NCI-H1930 (cell line): Measurements from ENCODE around the gene C4orf36.

ENCODE experiments used
- DNase-seq, 2 experiments: peaks; one replicate each; lab custom pipeline; 2025; lab: John Stamatoyannopoulos, UW

The C4orf36 gene, protein sequence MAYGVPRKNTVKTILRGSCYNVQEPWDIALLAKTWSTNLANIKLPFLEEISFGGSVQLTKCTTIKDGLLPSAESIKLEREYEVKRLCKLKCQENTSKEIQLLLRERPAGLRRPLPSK

DNA sequence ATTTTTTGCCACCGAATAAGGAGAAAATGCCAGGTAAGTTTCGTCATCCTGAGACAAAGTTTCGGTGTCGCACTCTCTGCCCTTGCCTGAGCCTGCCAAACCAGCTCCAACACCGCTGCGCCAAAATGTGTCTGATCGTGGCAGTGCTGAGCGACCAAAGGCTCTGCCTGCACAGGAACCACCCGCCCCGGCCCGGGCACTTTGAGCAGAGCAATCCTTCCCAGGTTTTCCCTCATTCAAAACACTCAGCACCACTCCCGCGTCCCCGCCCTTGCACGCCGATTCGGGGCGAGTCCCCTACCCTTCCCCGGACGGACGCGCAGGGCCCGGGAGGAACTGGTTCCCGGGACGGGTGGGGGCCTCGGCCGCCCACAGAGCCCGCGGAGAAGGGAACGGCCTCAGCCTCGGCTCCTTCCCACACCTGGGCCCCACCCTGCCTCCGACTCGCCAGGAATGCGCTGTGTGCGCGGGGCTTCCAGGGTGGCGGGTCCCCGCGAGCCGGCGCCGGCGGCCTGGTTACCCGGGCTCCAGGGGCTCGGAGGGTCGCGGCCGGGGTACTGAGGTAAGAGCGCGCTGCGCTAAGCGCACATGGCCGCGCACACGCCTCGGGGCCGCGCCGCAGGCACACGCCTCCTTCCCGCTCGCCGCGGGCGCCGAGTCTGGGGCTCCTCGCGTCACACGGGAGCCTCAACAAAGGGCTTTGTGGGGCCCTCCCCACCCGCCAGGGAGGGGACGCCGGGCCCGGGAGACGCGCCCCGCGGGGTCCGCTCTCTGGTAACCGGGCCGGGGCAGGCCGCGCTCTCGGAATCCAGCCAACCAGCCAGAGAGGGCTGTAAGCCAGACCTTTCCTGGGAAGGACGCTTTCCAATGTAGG lies at the start of gene C4orf36:
TSS of gene C4orf36 (minus strand) at position 661 of the 874 bp plus-strand sequence. CDS start 902 bp downstream, outside the sequence.
- DNase-seq, result peak; percentile 39 to 51

DNA sequence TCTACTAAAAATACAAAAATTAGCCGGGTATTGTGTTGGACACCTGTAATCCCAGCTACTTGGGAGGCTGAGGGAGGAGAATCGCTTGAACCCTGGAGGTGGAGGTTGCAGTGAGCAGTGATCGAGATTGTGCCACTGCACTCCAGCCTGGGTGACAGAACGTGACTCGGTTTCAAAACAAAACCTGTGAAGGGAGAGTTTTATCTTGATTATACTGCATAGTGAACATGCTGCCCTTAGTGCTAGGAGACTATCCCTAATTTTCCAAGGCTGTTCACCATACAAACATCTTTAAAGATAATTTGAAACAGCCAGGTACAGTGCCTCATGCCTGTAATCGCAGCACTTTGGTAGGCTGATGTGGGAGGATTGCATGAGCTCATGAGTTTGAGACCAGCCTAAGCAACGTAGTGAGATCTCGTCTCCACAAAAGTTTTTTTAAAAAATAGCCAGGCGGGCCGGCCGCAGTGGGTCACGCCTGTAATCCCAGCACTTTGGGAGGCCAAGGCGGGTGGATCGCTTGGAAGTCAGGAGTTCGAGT lies 48.8 kb upstream of the C4orf36 start:
- DNase-seq, result no peak

DNA sequence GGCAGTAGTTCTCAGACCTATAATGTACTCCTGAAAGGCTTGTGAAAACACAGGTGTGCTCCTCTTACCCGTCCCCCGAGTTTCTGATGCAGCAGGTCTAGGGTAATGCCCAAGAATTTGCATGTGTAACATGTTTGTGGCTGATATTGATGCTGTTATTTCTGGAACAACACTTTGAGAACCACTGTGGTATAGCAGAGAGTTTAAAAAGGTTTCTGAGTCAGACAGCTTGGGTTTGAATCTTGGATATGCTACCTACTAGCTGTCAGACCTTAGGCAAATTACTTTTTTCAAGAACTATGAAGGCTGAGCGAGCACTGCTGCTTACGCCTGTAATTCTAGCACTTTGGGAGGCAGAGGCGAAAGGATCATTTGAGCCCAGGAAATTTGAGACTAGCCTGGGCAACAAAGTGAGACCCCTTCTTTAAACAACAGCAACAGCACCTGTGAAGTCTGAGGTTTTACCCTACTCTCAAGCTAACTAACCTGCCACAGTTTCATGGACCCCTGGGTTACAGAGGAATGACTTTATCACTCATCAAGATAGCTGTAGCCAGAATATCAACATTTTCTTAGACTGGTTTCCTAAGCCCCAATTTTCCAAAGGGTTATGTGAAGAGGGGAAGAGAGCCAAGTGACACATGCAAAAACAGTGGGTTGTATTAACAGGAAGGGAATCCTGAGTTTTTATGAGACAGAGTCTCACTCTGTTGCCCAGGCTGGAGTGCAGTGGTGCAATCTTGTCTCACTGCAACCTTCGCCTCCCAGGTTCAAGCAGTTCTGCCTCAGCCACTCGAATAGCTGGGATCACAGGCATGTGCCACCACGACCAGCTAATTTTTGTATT lies 47.7 kb upstream of the C4orf36 start:
- no peak for DNase-seq

DNA sequence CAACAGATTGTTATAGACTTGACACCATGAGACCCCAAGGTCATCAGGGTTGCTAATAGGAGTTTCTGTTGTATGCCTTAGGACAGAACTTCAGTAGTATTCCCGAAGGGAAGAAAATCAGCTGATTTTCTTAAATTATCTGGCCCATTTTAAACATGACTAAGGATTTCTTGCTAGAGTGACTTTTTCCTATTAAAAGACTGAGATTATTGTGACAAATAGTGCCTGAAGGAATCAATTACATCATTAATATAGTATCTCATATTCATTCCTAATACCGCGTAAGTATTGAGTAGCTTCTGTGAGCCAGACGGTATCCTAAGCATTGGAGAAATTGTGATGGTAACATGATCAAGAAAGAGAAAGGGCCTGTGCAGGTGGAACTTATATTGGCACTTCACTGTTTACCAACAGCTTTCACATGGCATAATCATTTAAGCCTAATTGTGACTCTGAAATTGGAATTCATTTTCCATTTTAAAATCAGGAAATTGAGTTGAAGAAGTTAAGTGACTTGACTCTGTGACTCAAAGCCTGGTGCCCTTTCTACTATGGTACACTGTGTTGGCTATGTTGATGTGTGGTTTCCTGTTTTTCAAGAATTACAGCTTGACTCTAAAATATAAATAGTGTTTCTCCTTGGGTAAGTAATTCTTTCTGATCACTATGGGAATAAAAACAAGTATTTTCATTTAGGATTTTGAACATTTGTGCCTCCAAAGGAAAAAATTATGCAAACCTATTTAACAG lies 46.7 kb upstream of the C4orf36 start:
- DNase-seq, result no peak

DNA sequence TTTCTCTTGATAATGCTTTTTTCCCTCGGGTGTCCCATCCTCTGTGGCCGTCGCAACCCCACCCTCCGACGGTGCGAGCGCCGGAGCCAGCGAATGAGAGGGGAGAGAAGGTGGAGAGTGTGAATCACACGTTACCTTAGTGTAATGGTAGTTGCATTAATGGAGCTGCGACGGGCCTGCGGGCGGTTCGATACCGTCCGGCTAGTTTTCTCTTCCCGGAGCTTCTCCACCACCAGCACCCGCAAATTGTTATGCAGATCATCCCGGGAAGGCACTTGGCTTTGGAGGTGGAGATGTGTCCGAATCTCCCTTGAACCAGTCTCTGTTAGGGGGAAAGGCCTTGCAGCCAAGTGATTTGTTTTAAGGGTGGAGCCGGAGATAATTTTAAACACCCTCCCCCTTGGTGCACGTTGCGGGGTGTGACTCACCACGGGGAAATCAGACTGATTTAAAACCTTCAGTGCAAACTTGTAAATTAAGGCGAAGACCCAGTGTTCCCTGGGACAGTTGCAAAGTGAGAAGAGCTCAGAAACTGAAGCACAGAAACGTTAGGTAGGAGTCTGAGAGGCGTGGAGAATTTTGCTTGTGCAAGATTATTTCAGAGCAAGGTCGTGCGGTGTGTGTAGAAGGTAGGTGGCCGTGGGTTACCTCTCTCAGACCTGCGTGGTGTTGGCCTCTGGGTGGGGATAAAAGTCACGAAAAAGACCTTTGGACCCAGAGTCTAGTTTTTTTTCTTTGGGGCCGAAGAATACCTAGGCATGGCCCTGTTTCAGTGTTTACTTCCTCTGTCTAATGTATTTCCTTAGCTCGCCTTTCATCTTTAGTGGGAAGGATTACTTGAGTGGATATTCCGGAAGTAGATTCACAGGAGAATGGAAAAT lies 43.9 kb upstream of the C4orf36 start:
- no peak for DNase-seq

DNA sequence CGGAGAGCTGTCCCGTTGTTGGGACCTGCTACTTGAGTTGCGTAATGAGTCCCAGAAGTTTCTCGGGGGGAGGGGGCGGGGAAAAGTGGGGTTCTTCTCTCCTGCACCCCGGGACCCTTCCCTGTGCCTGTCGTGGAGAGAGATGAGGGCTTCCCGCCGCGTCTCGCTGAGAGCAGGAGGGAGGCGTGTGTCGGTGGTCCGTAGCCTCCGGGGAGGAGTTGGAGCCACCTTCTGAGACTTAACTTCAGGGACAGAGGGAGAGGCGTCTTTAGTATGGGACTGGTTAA lies 43.3 kb upstream of the C4orf36 start:
- no peak for DNase-seq

DNA sequence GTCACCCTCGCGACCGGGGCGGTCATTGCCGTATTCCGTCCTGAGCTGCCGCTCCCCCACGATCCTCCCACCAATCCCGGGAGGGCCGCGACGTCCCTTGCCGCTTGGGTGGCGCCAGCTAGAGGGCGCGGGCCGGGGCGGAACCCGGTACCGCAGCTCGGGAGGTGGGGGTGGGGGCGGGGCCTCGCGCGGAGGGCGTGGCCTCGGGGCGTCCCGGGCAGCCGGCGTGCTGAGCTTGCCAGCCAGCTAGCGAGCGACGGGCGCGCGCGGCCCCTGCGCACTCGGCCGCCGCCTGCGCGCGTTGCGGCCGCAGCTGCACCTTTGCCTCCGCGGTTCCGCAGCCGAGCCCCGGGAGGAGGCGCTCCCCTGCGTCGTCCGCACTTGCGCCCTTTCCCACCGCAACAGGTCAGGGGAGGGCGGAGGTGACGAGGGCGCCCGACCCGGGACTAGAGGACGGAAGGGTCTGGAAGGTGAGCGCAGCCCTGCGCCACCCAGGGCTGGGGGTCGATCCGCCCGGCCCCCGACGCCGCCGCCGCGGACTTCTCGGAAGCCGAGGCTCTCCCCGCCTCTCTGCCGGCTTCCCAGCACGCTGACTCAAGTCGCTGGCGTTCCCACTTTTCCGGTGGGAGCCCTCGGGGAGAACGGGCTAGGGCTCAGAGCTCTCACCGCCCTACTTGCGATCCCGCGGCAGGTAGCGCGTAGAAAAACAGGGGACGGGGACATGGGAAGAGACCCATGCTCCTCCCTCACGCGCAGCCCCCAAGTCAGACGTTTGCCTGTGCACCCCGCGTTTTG lies 42.7 kb upstream of the C4orf36 start, which contains the start of gene AFF1:
TSS of gene AFF1 (plus strand) at position 241 of the 795 bp plus-strand sequence. CDS start 13,523 bp downstream, outside the sequence.
- peak; percentile 83 to 90 for DNase-seq

DNA sequence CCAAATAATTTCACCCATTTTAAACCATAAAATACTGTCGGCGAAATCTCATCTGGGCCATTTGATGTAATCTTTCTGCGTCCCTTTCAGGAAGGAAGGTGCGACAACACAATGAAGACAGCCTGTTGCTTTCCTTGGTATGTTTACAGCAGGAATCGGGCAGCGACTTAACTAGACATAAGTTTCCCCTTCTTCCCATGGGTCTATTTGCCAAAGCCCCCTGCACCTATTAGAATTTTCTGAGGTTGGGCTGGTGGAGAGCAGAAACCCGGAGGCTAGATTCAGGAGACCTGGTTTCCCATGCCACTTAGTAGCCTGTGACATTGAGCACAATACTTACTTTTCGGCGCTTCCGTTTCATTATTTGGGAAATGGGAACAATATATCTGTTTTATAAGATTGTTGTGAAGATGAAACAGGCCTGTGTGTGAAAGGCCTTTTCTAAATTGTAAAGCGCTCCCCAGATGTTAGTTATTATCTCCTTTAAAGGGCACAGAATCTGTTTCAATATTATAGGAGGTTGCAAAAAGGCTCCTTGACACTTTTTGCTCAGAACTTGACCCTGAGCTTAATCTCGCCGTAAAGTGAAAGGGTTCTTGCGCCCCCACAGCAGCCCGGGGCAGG lies 42.0 kb upstream of the C4orf36 start:
- no peak for DNase-seq

DNA sequence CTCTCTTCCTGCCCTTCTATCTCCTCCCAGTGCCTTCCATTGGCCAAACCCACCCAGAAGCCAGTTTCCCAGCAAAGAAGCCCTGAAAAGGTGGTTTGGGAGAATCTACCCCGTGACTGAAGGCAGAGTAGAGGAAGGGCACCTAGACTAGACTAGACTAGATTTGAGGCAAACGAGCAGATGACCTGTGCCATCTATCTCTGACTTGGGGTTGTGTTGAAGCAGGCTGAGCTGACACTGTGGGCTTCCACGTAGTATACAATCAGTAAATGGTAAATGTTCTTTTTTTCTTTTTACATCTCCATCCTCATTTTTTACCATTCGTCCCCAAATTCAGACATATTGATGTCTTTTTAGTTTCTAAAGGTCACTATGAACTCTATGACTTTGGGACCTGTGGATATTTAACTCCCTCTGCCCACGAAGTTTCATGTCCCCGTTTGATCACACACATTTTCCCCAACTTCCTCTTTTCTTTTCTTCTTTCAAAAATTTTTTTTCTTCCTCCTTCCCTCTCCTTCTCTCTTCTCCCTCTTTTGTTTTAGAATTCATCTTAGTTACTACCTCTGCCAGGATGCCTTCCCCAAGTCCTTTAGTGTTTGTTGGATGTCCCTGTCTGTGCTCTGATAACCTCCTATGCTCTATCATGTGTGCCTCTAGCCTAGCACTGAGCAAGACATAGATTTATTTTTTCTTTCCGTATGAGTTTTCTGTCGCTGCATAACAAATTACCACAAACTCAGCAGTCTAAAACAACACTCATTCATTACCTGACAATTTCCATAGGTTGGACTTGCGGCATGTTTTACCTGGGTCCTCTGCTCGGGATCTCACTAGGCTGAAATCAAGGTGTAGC lies 36.4 kb upstream of the C4orf36 start:
- DNase-seq, result no peak

DNA sequence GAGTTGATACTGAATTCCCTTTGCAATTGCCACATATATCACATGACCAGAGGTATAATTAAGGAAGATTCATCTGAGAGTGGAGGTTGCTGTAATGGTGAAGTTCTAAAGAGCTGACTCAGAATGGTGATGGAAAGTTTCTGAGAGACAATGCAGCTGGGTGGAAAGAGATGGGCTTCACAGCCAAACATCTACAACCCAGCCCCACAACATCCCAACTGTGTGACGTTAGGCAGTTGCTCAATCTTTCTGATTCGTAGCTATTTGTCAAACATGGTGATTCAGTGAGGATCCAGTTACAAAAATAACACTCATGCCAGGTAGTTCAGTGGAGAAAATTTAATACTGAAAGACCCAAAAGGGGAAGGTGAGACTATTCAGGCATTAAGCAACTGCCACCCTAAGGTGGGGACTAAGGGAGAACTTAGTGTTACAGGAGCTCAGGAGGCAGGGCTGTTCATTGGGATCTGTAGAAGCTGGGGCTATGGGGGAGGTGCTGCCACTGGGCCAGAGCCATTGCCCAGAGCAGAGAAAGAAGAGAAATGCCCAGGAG lies 35.7 kb upstream of the C4orf36 start:
- DNase-seq, result no peak

DNA sequence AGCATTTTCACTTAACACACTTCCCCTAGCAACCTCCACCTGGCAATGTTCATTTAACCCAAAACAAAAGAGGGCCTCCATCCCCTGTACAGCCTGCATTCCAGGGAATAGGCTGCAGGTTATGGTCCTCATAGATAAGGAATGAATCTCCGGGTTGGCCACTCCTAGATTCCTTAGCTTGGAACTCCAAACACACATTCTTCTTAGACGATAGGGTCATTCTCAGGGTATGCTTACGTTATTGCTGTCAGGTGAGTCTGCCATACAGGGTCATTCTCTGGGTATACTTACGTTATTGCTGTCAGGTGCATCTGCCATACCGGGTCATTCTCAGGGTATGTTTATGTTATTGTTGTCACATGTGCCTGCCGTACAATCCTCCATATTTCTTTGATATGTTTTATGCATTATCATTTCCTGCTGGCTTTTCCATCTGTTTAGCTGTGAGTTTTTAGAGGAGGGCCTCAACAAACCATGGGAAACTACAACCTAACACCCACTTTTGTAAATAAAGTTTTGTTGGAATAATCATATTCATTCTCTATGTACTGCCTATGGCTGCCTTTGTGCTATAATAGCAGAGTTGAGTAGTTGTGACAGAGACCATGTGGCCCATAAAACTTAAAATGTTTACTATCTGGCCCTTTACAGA lies 34.3 kb upstream of the C4orf36 start:
- DNase-seq, result no peak

DNA sequence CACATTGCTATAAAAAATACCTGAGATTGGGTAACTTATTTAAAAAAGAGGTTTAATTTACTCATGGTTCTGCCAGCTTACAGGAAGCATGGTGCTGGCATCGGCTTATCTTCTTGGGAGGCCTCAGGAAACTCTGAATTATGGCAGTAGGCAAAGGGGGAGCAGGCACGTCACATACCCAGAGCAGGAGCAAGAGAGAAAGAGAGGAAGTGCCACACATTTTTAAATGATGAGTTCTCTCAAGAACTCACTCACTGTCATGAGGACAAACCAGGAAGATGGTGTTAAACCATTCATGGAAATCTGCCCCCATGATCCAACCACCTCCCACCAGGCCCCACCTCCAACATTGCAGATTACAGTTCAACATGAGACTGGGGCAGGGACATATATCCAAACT lies 32.6 kb upstream of the C4orf36 start:
- no peak for DNase-seq

DNA sequence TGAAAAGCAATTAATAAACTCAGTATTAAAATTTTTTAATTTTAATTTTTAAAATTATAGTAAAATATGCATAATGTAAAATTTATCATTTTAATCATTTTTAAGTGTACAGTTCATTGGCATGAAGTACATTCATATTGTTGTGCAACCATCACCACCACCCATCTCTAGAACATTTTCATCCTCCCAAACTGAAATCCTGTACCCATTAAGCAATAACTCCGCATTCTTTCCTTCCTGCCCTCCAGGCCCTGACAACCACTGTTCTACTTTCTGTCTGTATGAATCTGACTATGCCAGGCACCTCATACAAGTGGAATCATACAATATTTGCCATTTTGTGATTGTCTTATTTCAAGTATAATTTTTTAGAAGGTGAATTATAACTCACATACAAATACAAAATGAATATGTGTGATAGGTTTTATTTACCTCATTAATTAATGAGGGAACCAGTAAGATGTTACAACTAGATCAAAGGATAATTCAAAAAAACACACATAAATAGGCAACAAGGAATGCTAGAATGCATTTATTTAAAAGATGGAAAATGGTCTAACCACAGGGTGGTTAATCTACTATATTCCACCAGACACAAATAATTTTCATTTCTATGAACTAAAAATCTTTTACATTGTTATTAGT lies 29.5 kb upstream of the C4orf36 start:
- DNase-seq, result no peak

DNA sequence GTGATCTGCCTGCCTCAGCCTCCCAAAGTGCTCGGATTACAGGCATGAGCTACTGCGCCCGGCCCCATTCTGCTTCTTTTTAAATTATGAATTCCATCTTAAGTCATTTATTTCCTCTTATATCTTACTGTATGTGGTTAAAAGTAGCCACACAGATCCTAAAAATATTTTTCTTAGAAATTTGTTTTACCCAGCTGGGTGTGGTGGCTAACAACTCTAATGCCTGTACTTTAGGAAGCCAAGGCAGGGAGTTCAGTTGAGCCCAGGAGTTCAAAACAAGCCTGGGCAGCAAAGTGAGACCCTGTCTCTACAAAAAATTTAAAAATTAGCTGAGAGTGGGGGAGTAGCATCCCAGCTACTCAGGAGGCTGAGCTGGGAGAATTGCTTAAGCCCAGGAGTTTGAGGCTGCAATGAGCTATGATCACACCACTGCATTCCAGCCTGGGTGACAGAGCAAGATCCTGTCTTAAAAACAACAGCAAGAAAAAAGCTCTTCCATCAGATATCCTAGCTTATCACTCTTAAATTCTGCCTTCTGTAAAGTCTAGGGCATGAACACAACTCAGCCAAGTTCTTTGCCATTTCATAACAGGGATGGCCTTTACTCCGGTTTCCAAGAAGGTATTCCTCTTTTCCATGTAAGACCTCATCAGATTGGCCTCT lies 27.5 kb upstream of the C4orf36 start:
- DNase-seq, result no peak

DNA sequence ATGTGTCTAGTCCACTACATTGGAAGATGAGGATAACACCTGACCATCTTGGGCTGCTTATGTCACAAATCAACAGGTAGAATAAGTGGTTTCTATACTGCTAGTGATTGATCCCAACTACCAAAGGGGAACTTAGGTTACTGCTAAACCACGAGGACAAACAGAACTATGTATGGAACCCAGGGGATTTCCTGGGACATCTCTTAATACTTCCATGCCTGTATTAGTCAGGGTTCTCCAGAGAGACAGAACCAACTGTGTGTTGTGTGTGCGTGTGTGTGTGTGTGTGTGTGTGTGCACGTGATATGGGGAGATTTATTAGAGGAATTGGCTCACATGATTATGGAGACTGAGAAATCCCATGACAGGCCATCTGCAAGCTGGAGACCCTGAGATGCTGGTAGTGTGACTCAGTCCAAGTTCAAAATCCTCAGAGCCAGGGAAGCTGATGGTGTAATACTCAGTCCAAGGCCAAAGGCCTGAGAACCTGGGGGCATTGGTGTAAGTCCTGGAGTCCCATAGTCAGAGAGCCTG lies 26.4 kb upstream of the C4orf36 start:
- DNase-seq, result no peak
